ENCODE data around the gene CCDC14. TPM values are rescaled to one million over a fixed set of nuclear protein-coding genes. Genes with fewer than 3 reads are reported as not detected.

The CCDC14 gene
- total and polyA plus RNA-seq, 9 of the 15 experiments (the other 6 are each of a cell fraction or from before 2014, with no cell fraction given): 18.6 to 107 (median 57.3) TPM

DNA sequence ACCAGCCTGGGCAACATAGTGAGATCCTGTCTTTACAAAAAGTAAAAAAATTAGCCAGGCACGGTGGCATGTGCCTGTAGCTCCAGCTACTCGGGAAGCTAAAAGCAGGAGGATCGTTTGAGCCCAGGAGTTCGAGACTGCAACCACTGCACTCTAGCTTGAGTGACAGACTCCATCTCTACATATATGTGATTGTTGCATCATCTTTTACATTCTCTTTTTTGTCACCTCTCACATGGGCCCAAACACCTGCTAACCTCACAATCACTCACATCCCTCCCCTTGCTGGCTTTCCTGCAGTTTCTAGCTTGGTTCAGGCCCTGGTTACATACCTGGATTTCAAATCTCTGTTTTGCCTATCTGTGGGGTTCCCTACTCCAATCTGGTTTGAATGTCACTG lies 96.3 kb downstream of the CCDC14 start (continued):
- no peak for TF ChIP-seq TFE3 (CRISPR knock-in tag; IDR thresholded peaks at IDR 0.05)
- TF ChIP-seq MCM3 (IDR thresholded peaks at IDR 0.05): no peak
- TF ChIP-seq FUS (optimal IDR thresholded peaks at IDR 0.05; ENCODE audit: low read depth, low read length): no peak
- no peak for TF ChIP-seq NCOA2 (IDR thresholded peaks at IDR 0.05; ENCODE audit: partially characterized antibody in 2 of 2)

Other genes with a start within 250 kb of the CCDC14 start
- gene MYLK, start 76.9 kb downstream of the CCDC14 start, total RNA-seq (2014; rRNA removed): 0.20 TPM in 1 of 2 replicates, not detected in the other
- gene MYLK, start 76.9 kb downstream of the CCDC14 start, total RNA-seq (2014; rRNA removed; fragmentation: Illumina TruSeq; extraction: Trizol): 0.11 TPM in 1 of 2 replicates, not detected in the other
- gene MYLK, start 76.9 kb downstream of the CCDC14 start, total RNA-seq (2015; rRNA removed; fragmentation: Illumina TruSeq; extraction: Trizol): 0.04 and 0.18 TPM in 2 replicates
- 0.53 and 0.74 TPM in 2 replicates for gene MYLK, start 76.9 kb downstream of the CCDC14 start, total RNA-seq (2021)
- gene MYLK, start 76.9 kb downstream of the CCDC14 start, polyA plus RNA-seq (2011; rRNA removed): 0.07 and 0.13 TPM in 2 replicates
- gene MYLK, start 76.9 kb downstream of the CCDC14 start, polyA plus RNA-seq (2014; fragmentation: Illumina TruSeq; extraction: Trizol): 0.07 and 0.22 TPM in 2 replicates
- gene MYLK, start 76.9 kb downstream of the CCDC14 start, polyA plus RNA-seq (2014; fragmentation: Nextera tagmentation; extraction: Ambion mirVana): under 1 TPM; 0.11 to 0.21 TPM
- gene MYLK, start 76.9 kb downstream of the CCDC14 start, polyA plus RNA-seq (2014; rRNA removed): not detected in 2 replicates
- not detected in 2 replicates for gene ROPN1, start 30.9 kb upstream of the CCDC14 start, total RNA-seq (2014; rRNA removed)
- not detected in 2 replicates for gene ROPN1, start 30.9 kb upstream of the CCDC14 start, total RNA-seq (2014; rRNA removed; fragmentation: Illumina TruSeq; extraction: Trizol)
- gene ROPN1, start 30.9 kb upstream of the CCDC14 start, total RNA-seq (2015; rRNA removed; fragmentation: Illumina TruSeq; extraction: Trizol): not detected in 2 replicates
- not detected in 2 replicates for gene ROPN1, start 30.9 kb upstream of the CCDC14 start, total RNA-seq (2021)
- gene ROPN1, start 30.9 kb upstream of the CCDC14 start, polyA plus RNA-seq (2011; rRNA removed): not detected in 2 replicates
- gene ROPN1, start 30.9 kb upstream of the CCDC14 start, polyA plus RNA-seq (2014; fragmentation: Illumina TruSeq; extraction: Trizol): not detected in 2 replicates
- not detected for gene ROPN1, start 30.9 kb upstream of the CCDC14 start, polyA plus RNA-seq (2014; fragmentation: Nextera tagmentation; extraction: Ambion mirVana)
- not detected in 2 replicates for gene ROPN1, start 30.9 kb upstream of the CCDC14 start, polyA plus RNA-seq (2014; rRNA removed)
- 3.3 and 8.2 TPM in 2 replicates for gene KALRN, start 72.1 kb upstream of the CCDC14 start, total RNA-seq (2014; rRNA removed)
- 2.7 and 3.5 TPM in 2 replicates for gene KALRN, start 72.1 kb upstream of the CCDC14 start, total RNA-seq (2014; rRNA removed; fragmentation: Illumina TruSeq; extraction: Trizol)
- 1.6 and 2.0 TPM in 2 replicates for gene KALRN, start 72.1 kb upstream of the CCDC14 start, total RNA-seq (2015; rRNA removed; fragmentation: Illumina TruSeq; extraction: Trizol)
- gene KALRN, start 72.1 kb upstream of the CCDC14 start, total RNA-seq (2021): 3.9 and 5.2 TPM in 2 replicates
- 3.2 and 5.6 TPM in 2 replicates for gene KALRN, start 72.1 kb upstream of the CCDC14 start, polyA plus RNA-seq (2011; rRNA removed)
- gene KALRN, start 72.1 kb upstream of the CCDC14 start, polyA plus RNA-seq (2014; fragmentation: Illumina TruSeq; extraction: Trizol): 3.4 and 4.0 TPM in 2 replicates
- gene KALRN, start 72.1 kb upstream of the CCDC14 start, polyA plus RNA-seq (2014; fragmentation: Nextera tagmentation; extraction: Ambion mirVana): under 1 TPM; 0.42 to 0.45 TPM
- gene KALRN, start 72.1 kb upstream of the CCDC14 start, polyA plus RNA-seq (2014; rRNA removed): 3.4 and 4.6 TPM in 2 replicates